B cell (primary cell): ENCODE data around the gene SDK1. TPM values are rescaled to one million over a fixed set of nuclear protein-coding genes. Genes with fewer than 3 reads are reported as not detected.

Experiments used
- ATAC-seq: fragments of 200-7000 bp; cut with Tn5 transposase; one replicate; pipeline ENCODE4 v1.10.0; 2021; ENCODE audit warnings: low read depth, mild to moderate bottlenecking, moderate number of reproducible peaks, moderate library complexity
- CTCF ChIA-PET: fragments of 350-600 bp; sonication (Branson Sonifier 250); formaldehyde crosslinking; loops from one replicate; lab custom pipeline; 2021; ENCODE audit warnings: antibody characterized with exemption, inconsistent platforms; lab: Charles Lee
- POLR2A ChIA-PET: fragments of 350-600 bp; sonication (Branson Sonifier 250); formaldehyde crosslinking; loops from one replicate; lab custom pipeline; 2021; ENCODE audit warnings: antibody characterized with exemption; lab: Charles Lee
- DNase-seq: peaks from one replicate; pipeline ENCODE4 v3.0.0; 2013
- H2AFZ ChIP-seq: 2 replicates; pipeline ENCODE4 v1.6.1; 2012; ENCODE audit warnings: mild to moderate bottlenecking, low read depth, low read length; ENCODE audit not compliant: insufficient read depth, poor library complexity, severe bottlenecking
- H3K27ac ChIP-seq, 2 donors: 1 replicate in 1 of 2; 2 replicates in 1 of 2; pipeline ENCODE4 v1.5.1; 2012 to 2013; ENCODE audit warnings: low read length in 2 of 2, mild to moderate bottlenecking in 2 of 2, moderate library complexity in 1 of 2
- H3K27me3 ChIP-seq, 4 experiments: fragments of 200-600 bp in 1 of 4; sonication (generic) in 1 of 4; replicated peaks in 1 of 4; 1 replicate in 2 of 4; 2 replicates in 2 of 4; pipeline versions ENCODE4 v1.6.1 to v1.7.0; 2013 to 2016; ENCODE audit warnings: low read length in 3 of 4, mild to moderate bottlenecking in 2 of 4, mixed read lengths in 1 of 4, moderate library complexity in 1 of 4; ENCODE audit not compliant: insufficient read depth in 4 of 4, control insufficient read depth in 3 of 4; ENCODE audit errors: control extremely low read depth in 1 of 4
- H3K36me3 ChIP-seq, 2 experiments: replicated peaks in 1 of 2; 1 replicate in 1 of 2; 2 replicates in 1 of 2; pipeline versions ENCODE4 v1.6.1 to v1.7.1; 2013; ENCODE audit warnings: low read length in 1 of 2; ENCODE audit not compliant: insufficient read depth in 2 of 2, control insufficient read depth in 1 of 2; ENCODE audit errors: control extremely low read depth in 1 of 2, extremely low read depth in 1 of 2
- H3K4me1 ChIP-seq, 2 donors: fragments of 200-600 bp in 1 of 2; sonication (generic) in 1 of 2; 1 replicate in 1 of 2; 2 replicates in 1 of 2; pipeline versions ENCODE4 v1.5.1 to v1.6.1; 2013 to 2017; ENCODE audit warnings: low read length in 2 of 2; ENCODE audit not compliant: control insufficient read depth in 2 of 2, insufficient read depth in 2 of 2
- H3K4me2 ChIP-seq: replicated peaks from 2 replicates; pipeline ENCODE3; 2012; ENCODE audit warnings: mild to moderate bottlenecking, low read depth, low read length; ENCODE audit not compliant: poor library complexity, severe bottlenecking
- H3K4me3 ChIP-seq, 5 experiments: fragments of 200-600 bp in 1 of 5; sonication (generic) in 1 of 5; 1 replicate in 3 of 5; 2 replicates in 2 of 5; pipeline versions ENCODE4 v1.5.1 to v1.7.0; 2011 to 2016; ENCODE audit warnings: low read length in 4 of 5, mild to moderate bottlenecking in 4 of 5, low read depth in 2 of 5, control low read depth in 1 of 5, moderate library complexity in 1 of 5; ENCODE audit not compliant: insufficient read depth in 1 of 5; ENCODE audit errors: control extremely low read depth in 1 of 5, extremely low read depth in 1 of 5
- H3K79me2 ChIP-seq: fragments of 200-600 bp; sonication (generic); one replicate; pipeline ENCODE4 v1.6.0; 2016; ENCODE audit warnings: low read length; ENCODE audit not compliant: control insufficient read depth, insufficient read depth
- H3K9ac ChIP-seq: fragments of 200-600 bp; sonication (generic); 2 replicates; pipeline ENCODE4 v1.6.1; 2017; ENCODE audit warnings: mild to moderate bottlenecking, low read length, moderate library complexity
- H3K9me3 ChIP-seq, 3 donors: one replicate each; pipeline versions ENCODE4 v1.6.1 to v1.7.1; 2013; ENCODE audit warnings: low read length in 2 of 3; ENCODE audit not compliant: control insufficient read depth in 2 of 3, insufficient read depth in 1 of 3; ENCODE audit errors: control extremely low read depth in 1 of 3
- H4K20me1 ChIP-seq: 2 replicates; pipeline ENCODE4 v1.6.0; 2012; ENCODE audit warnings: mild to moderate bottlenecking, low read length; ENCODE audit not compliant: insufficient read depth, control insufficient read depth, poor library complexity, severe bottlenecking
- H3K27ac Mint-ChIP-seq: one replicate; pipeline ENCODE4 v1.8.0; 2021; ENCODE audit warnings: mixed read lengths
- H3K27me3 Mint-ChIP-seq: one replicate; pipeline ENCODE4 v1.8.0; 2021; ENCODE audit warnings: mixed read lengths
- H3K4me1 Mint-ChIP-seq: one replicate; pipeline ENCODE4 v1.8.0; 2021; ENCODE audit warnings: mixed read lengths
- H3K4me3 Mint-ChIP-seq: one replicate; pipeline ENCODE4 v1.8.0; 2021; ENCODE audit warnings: mixed read lengths
- H3K9me3 Mint-ChIP-seq: one replicate; pipeline ENCODE4 v1.8.0; 2022; ENCODE audit warnings: mixed read lengths; ENCODE audit not compliant: insufficient read depth
- EZH2 ChIP-seq: IDR thresholded peaks from 2 replicates; pipeline ENCODE4 v1.6.1; 2012; ENCODE audit warnings: borderline replicate concordance, low read depth, mild to moderate bottlenecking, moderate library complexity, low read length; ENCODE audit not compliant: insufficient read depth, poor library complexity, severe bottlenecking
- WGBS: methylation state at CpG from one replicate; pipeline ENCODE4 v1.1.5; 2013; ENCODE audit warnings: missing lambda C conversion rate; ENCODE audit not compliant: insufficient coverage; 5-methylcytosine and 5-hydroxymethylcytosine counted together
- intact Hi-C: fragments of 100-400 bp; cut with micrococcal nuclease; formaldehyde crosslinking; loops from one replicate; pipeline ENCODE4 v1.10.0; 2022
- polyA plus RNA-seq: library from polyadenylated mRNA; depleted of rRNA; stranded (reverse); fragments of >200 nt; gene quantifications from 2 replicates; pipeline ENCODE4 v1.2.3, GENCODE V29; 2012
- total RNA-seq, 2 donors: library from RNA; stranded (reverse); fragments of 120-200 nt in 1 of 2; gene quantifications; 1 replicate in 1 of 2; 2 replicates in 1 of 2; pipeline versions ENCODE4 v1.2.3 to v1.2.4, GENCODE V29; 2013 to 2022
- TF ChIP-seq, protein P1 (sequence below): fragments of 200-600 bp; IDR thresholded peaks from one replicate; pipeline ENCODE4 v1.8.0; 2022; ENCODE audit warnings: antibody characterized with exemption, mild to moderate bottlenecking

The SDK1 gene
- total and polyA plus RNA-seq, 2 donors (not counting 1 experiment from before 2014, with no cell fraction given): 0.73 to 2.0 TPM

DNA sequence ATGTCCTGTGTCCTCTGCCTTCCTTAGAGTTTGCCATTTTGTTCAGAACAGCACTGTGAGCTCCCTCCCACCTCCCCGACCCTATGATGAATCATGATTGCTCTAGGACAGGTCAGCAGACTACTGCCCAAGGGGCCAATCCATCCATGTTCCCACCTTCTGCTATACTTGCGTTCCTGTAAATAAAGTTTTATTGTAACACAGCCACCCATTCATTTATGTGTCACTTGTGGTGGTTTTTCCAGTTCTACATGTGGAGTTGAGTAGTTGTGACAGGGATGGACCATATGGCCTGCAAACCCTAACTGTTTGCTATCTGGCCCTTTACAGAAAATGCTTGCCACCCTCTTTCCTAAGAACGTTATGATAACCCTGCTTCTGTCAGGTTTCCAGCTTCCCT is 387.8 kb downstream of the SDK1 start:
- Mint-ChIP-seq H3K4me1 (no peaks in the 10 kb centered on the region), H3K9me3 (peaks cover 4% of the 10 kb centered on the region), H3K27ac (no peak overlapping the region), H3K4me3 (no peak overlapping the region), H3K27me3 (peaks cover 3% of the 10 kb centered on the region)
- POLR2A ChIA-PET: no interaction called here
- H3K27me3 ChIP-seq: no peaks in the 10 kb centered on the region
- DNase-seq (no peak), ATAC-seq (no peak)
- intact Hi-C loops: no loop called here
- no peaks in the 10 kb centered on the region for H4K20me1 ChIP-seq
- CTCF ChIA-PET: no interaction called here
- H3K4me1 ChIP-seq: no peaks in the 10 kb centered on the region
- WGBS: 80% methylated on average over 1 of the region's 3 CpGs
- no peak overlapping the region for H3K9ac ChIP-seq
- TF ChIP-seq, protein P1, sequence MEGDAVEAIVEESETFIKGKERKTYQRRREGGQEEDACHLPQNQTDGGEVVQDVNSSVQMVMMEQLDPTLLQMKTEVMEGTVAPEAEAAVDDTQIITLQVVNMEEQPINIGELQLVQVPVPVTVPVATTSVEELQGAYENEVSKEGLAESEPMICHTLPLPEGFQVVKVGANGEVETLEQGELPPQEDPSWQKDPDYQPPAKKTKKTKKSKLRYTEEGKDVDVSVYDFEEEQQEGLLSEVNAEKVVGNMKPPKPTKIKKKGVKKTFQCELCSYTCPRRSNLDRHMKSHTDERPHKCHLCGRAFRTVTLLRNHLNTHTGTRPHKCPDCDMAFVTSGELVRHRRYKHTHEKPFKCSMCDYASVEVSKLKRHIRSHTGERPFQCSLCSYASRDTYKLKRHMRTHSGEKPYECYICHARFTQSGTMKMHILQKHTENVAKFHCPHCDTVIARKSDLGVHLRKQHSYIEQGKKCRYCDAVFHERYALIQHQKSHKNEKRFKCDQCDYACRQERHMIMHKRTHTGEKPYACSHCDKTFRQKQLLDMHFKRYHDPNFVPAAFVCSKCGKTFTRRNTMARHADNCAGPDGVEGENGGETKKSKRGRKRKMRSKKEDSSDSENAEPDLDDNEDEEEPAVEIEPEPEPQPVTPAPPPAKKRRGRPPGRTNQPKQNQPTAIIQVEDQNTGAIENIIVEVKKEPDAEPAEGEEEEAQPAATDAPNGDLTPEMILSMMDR: no peak
- TF ChIP-seq EZH2: no peak
- H3K9me3 ChIP-seq: peaks cover 0 to 3% (median 0%) of the 10 kb centered on the region in 3 donors
- no peaks in the 10 kb centered on the region for H3K79me2 ChIP-seq
- H3K36me3 ChIP-seq: no peaks in the 10 kb centered on the region
- no peak overlapping the region for H3K27ac ChIP-seq
- H3K4me3 ChIP-seq: no peak overlapping the region
- H3K4me2 ChIP-seq: no peak overlapping the region
- H2AFZ ChIP-seq: no peak overlapping the region

DNA sequence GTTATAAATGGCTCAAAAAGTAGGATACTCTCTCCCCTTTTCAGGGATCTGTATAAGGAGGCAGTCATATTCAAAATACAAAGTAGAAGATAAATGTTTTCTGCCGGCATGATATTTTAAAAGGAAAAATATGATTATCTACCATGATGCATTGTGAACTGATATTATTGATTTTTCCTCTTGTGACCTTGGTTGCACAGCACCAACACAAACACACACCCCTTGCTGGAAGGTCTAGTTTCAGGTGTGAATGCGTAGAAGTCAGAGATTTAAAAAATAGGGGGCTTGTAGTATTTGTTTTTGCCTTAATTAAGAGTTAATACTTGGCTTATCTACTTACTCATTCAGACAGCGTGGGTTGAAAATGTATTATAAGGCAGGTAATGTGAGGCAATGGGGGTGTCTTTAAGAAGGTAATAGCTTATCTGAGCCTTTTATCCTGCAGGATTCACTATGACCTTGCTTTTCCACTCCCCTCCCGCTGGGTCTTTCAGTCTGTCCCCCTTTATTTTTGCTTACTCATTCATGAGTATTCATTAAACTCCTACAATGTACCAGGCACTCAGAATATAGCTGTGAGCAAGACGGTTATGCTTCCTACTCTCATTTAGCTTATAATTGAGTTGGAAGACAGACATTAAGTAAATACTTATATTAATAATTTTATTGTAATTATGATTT is 390.6 kb downstream of the SDK1 start:
- peaks cover 9% of the 10 kb centered on the region for H3K27me3 Mint-ChIP-seq
- no peak for TF ChIP-seq EZH2
- TF ChIP-seq, protein P1: no peak
- 80% methylated on average over 1 of the region's 5 CpGs for WGBS
- Histone ChIP-seq H3K4me1 (no peaks in the 10 kb centered on the region), H3K79me2 (no peaks in the 10 kb centered on the region), H3K9ac (no peak overlapping the region), H3K9me3 (peaks cover 0 to 3% (median 0%) of the 10 kb centered on the region in 3 donors), H3K27ac (no peak overlapping the region), H4K20me1 (no peaks in the 10 kb centered on the region), H3K27me3 (no peaks in the 10 kb centered on the region), H3K4me2 (no peak overlapping the region), H3K36me3 (no peaks in the 10 kb centered on the region), H2AFZ (no peak overlapping the region), H3K4me3 (no peak overlapping the region)
- ChIA-PET CTCF (no interaction called here), POLR2A (no interaction called here)
- H3K27ac Mint-ChIP-seq: no peak overlapping the region
- H3K9me3 Mint-ChIP-seq: peaks cover 4% of the 10 kb centered on the region
- H3K4me1 Mint-ChIP-seq: no peaks in the 10 kb centered on the region
- DNase-seq: no peak
- no peak overlapping the region for H3K4me3 Mint-ChIP-seq
- no peak for ATAC-seq
- intact Hi-C loops: no loop called here
